HG03521 (cell line): ENCODE data around the gene COG5.

ENCODE experiments used
- ATAC-seq: cut with Tn5 transposase; IDR thresholded peaks from one replicate; pipeline ENCODE4 v1.9.1; 2021; ENCODE audit warnings: mild to moderate bottlenecking, moderate library complexity; ENCODE audit not compliant: unreplicated experiment

Gene COG5

DNA sequence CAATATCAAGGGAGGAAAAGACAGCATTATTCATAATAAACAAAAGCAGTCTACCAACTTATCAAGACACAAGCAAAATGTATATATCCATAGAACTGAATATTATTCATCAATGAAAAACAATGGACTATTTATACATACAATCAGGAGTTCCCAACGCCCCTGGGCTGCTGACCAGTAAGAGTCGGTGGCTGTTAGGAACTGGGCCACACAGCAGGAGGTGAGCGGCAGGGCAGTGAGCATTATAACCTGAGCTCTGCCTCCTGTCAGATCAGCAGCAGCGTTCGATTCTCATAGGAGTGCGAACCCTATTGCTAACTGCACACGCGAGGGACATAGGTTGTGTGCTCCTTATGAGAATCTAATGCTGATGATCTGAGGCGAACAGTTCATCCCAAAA, 165.6 kb downstream of the COG5 start:
- ATAC-seq, result no peak

- no peak for ATAC-seq
Measured at GRCh38 chr7:107396990-107397389, 166.7 kb downstream of the COG5 start.

DNA sequence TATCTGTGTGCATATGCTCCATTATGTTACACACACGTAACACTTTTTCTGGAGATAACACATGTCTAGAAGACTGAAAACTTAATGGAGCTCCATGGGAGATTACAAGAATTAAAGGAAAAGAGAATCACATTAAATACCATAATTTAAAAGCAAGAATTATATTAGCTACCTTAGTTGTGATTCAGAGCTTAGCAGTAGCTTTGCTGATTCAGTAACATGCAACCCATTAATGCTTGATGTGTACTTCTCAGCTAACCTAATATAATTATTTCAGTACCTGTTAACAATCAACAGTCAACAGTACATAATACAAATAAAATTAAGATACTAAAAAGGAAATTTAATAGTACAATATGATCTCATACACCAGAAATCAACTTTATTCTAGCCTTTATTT, 167.6 kb downstream of the COG5 start:
- no peak for ATAC-seq

DNA sequence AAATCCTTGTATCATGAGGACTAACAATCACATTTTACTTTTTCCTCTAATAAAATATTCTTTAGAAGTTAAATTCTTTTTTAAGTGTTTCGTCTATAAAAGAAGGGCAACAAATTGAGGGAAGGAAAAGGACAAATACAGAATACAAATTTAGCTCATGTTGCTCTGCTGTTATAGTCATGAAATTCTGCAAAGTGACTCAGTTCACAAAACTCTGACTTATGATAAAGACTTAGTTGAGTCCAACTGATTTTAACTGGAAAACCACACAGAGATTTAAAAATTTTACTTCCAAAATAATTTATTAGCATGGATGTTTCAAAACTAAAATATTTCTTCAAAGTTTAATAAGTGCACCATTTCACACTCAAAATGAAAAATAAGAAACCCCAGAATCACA, 168.9 kb downstream of the COG5 start:
- ATAC-seq, result no peak

- ATAC-seq, result no peak
Measured at GRCh38 chr7:107394276-107394675, 169.4 kb downstream of the COG5 start.

DNA sequence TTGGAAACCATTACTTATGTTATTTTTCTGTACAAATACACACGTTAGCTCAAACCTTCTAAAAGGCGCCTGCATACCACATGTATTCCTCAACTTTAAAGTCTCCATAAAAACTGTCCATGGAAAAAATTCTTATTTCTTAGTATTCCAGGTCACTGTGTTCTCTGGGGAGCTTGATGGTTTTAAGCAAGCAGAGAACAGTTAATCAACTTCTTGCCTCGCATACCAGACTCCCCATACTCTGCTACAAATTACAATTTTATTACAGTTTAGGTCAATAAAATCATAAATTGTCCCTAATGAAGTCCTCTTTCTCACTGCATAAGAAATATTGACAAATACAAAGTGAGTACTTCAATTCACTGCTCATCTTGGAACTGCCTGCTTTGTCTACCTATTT, 170.9 kb downstream of the COG5 start:
- ATAC-seq, result no peak

- no peak for ATAC-seq
Measured at GRCh38 chr7:107390916-107391315, 172.8 kb downstream of the COG5 start.

DNA sequence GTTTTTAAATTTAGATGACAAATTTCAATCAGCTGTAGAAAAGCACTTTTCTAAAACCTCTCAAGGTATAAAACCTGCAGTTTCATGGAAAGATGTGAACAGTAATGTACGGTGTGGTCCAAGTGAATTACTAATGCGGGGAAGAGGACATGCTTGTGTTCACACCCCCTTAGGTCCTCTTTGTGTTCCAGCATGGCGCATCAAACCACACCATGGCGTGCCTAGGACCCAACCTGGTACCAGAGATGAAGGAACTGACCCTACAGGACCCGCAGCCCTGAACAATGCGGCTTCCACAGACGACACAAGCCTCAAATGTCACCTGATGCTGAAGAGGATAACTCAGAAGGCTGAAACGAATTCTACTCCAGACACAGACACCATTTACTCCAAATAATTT, 175.1 kb downstream of the COG5 start:
- ATAC-seq, result no peak

GRCh38 chr7:107387573-107388219, 176.0 kb downstream of the COG5 start:
- no peak for ATAC-seq

- ATAC-seq, result no peak
Measured at GRCh38 chr7:107387128-107387527, 176.6 kb downstream of the COG5 start.

- no peak for ATAC-seq
Measured at GRCh38 chr7:107386548-107387102, 177.1 kb downstream of the COG5 start.

DNA sequence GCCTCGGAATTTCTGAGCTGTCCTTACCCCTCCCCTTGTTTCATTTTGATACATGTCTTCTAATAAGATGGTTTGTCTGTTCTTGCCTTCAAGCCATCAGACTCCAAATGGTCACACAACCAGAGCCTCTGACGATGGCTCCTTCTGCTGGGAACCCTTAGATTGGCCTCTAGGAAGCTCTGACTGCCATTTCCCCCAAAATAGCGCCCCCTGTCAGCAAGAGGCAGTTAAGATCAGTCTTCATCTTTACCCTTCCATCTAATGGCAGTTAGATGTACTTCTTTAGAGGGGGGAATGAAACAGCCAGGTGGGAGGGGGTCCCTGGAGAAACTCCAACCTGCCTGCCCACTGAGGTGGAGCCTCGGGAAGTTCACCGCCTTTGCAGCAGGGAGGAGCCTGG, 179.7 kb downstream of the COG5 start:
- ATAC-seq, result no peak

- no peak for ATAC-seq
Measured at GRCh38 chr7:107383203-107383602, 180.5 kb downstream of the COG5 start.

DNA sequence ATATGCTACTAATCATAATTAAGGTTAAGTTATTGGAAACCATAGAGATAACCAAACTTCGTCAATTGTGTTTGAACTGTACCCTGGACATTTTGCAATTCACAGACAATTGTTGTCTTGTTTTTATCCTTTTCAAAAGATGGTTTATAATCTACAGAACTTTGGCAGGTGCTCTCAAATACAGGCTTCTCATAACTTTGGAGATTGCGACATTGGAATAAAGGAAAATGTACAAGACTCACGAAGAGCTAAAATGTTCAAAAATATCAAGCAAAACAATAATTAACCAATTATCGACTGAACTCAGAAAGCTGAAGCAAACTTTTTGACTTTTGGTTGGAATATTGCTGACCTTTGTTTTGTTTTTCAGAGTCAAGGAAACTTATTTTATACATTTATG, 182.3 kb downstream of the COG5 start:
- ATAC-seq, result no peak

- ATAC-seq, result no peak
Measured at GRCh38 chr7:107373354-107373753, 190.4 kb downstream of the COG5 start.

- no peak for ATAC-seq
Measured at GRCh38 chr7:107372298-107372697, 191.4 kb downstream of the COG5 start.

- ATAC-seq, result no peak
Measured at GRCh38 chr7:107370816-107371215, 192.9 kb downstream of the COG5 start.

DNA sequence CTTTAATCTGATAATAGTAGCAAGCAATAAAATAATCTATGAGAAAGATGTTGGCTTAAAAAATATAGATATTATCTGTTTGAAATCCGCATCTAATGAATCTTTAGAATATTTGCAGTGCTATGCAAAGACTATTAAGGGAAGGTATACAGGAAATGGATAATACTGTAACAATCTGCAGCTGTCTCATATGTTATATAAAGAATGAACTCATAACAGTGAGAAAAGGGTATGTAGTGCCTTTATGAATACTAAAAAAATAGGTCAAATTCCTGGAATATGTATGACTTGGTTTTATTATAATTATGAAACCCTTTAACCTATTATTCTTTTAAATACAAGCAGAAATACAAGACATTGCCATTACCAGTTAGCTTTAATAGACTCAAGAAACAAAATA, 198.9 kb downstream of the COG5 start:
- ATAC-seq, result no peak

GRCh38 chr7:107359520-107360316, 204.0 kb downstream of the COG5 start:
- no peak for ATAC-seq

DNA sequence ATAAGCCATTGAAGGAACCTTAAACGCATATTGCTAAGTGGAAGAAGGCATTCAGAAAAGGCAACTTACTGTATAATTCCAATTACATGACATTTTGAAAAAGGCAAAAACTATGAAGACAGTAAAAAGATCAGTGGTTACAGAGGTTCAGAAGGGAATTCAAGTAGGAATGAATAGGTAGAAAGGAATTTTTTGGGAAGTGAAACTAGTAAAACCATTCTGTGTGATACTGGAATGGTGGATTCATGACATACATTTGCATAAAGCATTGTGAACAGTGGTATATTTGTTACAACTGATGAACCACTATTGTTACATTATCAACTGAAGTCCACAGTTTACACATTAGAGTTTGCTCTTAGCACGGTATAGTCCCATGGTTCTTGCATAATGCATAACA, 208.1 kb downstream of the COG5 start:
- ATAC-seq, result no peak

GRCh38 chr7:107354640-107355039, 209.1 kb downstream of the COG5 start:
- no peak for ATAC-seq

- ATAC-seq, result no peak
Measured at GRCh38 chr7:107353701-107354100, 210.0 kb downstream of the COG5 start.
